Osteoblast (primary cell): ENCODE data around the gene TFPT. TPM values are rescaled to one million over a fixed set of nuclear protein-coding genes. Genes with fewer than 3 reads are reported as not detected.

ENCODE experiments used
- DNase-seq: peaks from one replicate; pipeline ENCODE4 v3.0.0; 2011; ENCODE audit warnings: low spot score, mixed read lengths; ENCODE audit not compliant: insufficient read length; ENCODE audit errors: missing footprints
- H2AFZ ChIP-seq: 2 replicates; pipeline ENCODE4 v1.6.0; 2011; ENCODE audit warnings: mild to moderate bottlenecking, low read length
- H3K27ac ChIP-seq: 2 replicates; pipeline ENCODE4 v1.5.1; 2011; ENCODE audit warnings: mild to moderate bottlenecking, low read depth, low read length, moderate library complexity
- H3K27me3 ChIP-seq: 2 replicates; pipeline ENCODE4 v1.6.0; 2012; ENCODE audit warnings: mild to moderate bottlenecking, control low read depth, inconsistent platforms, low read length, moderate library complexity; ENCODE audit not compliant: insufficient read depth
- H3K36me3 ChIP-seq: 2 replicates; pipeline ENCODE4 v1.5.1; 2011; ENCODE audit warnings: mild to moderate bottlenecking, low read length, control low read depth, moderate library complexity; ENCODE audit not compliant: insufficient read depth
- H3K4me1 ChIP-seq: 2 replicates; pipeline ENCODE4 v1.5.1; 2011; ENCODE audit warnings: mild to moderate bottlenecking, low read length, control low read depth, moderate library complexity; ENCODE audit not compliant: insufficient read depth
- H3K4me2 ChIP-seq: 2 replicates; pipeline ENCODE4 v1.6.0; 2011; ENCODE audit warnings: mild to moderate bottlenecking, low read length; ENCODE audit not compliant: insufficient read depth
- H3K4me3 ChIP-seq: fragments of 200-600 bp; sonication (generic); 3 replicates; pipeline ENCODE4 v1.5.1; 2012; ENCODE audit warnings: mild to moderate bottlenecking, low read length, inconsistent platforms; ENCODE audit not compliant: insufficient read depth
- H3K79me2 ChIP-seq: 2 replicates; pipeline ENCODE4 v1.6.0; 2012; ENCODE audit warnings: mild to moderate bottlenecking, low read length, control low read depth, inconsistent platforms; ENCODE audit not compliant: insufficient read depth
- H3K9me3 ChIP-seq: 2 replicates; pipeline ENCODE4 v1.5.1; 2011; ENCODE audit warnings: low read depth, low read length, control low read depth
- H4K20me1 ChIP-seq: 2 replicates; pipeline ENCODE4 v1.6.0; 2012; ENCODE audit warnings: mild to moderate bottlenecking, low read length, control low read depth; ENCODE audit not compliant: insufficient read depth
- total RNA-seq: library from RNA; depleted of rRNA; stranded (reverse); fragments of >200 nt; gene quantifications from 2 replicates; pipeline ENCODE4 v1.2.3, GENCODE V29; 2012
- TF ChIP-seq, protein P1 (sequence below): IDR thresholded peaks from 2 replicates; pipeline ENCODE4 v1.5.1; 2011; ENCODE audit warnings: mild to moderate bottlenecking, low read depth, low read length, moderate library complexity; ENCODE audit errors: extremely low read depth

Gene TFPT
- total RNA-seq, 1 donor = 17.4 TPM

GRCh38 chr19:54062643-54063042 is 52.8 kb downstream of the TFPT start:
- TF ChIP-seq, protein P1, sequence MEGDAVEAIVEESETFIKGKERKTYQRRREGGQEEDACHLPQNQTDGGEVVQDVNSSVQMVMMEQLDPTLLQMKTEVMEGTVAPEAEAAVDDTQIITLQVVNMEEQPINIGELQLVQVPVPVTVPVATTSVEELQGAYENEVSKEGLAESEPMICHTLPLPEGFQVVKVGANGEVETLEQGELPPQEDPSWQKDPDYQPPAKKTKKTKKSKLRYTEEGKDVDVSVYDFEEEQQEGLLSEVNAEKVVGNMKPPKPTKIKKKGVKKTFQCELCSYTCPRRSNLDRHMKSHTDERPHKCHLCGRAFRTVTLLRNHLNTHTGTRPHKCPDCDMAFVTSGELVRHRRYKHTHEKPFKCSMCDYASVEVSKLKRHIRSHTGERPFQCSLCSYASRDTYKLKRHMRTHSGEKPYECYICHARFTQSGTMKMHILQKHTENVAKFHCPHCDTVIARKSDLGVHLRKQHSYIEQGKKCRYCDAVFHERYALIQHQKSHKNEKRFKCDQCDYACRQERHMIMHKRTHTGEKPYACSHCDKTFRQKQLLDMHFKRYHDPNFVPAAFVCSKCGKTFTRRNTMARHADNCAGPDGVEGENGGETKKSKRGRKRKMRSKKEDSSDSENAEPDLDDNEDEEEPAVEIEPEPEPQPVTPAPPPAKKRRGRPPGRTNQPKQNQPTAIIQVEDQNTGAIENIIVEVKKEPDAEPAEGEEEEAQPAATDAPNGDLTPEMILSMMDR = no peak
- no peak overlapping the region for H3K27ac ChIP-seq
- no peak for DNase-seq
- H4K20me1 ChIP-seq = no peaks in the 10 kb centered on the region
- no peak overlapping the region for H3K4me3 ChIP-seq
- H3K9me3 ChIP-seq = no peaks in the 10 kb centered on the region
- H3K4me2 ChIP-seq = no peak overlapping the region
- no peaks in the 10 kb centered on the region for H3K79me2 ChIP-seq
- no peaks in the 10 kb centered on the region for H3K4me1 ChIP-seq
- no peaks in the 10 kb centered on the region for H3K27me3 ChIP-seq
- no peak overlapping the region for H2AFZ ChIP-seq
- no peaks in the 10 kb centered on the region for H3K36me3 ChIP-seq

Other genes starting within 250 kb of the TFPT start
- 16.2 and 17.4 TPM in 2 replicates for gene MYADM, start 247.8 kb downstream of the TFPT start, total RNA-seq
- under 0.01 TPM in 1 of 2 replicates, not detected in the other for gene PRKCG, start 233.5 kb downstream of the TFPT start, total RNA-seq
- not detected in 2 replicates for gene CACNG7, start 206.4 kb downstream of the TFPT start, total RNA-seq
- gene CACNG8, start 152.7 kb downstream of the TFPT start, total RNA-seq = not detected in 2 replicates
- gene CACNG6, start 124.0 kb downstream of the TFPT start, total RNA-seq = 0.36 TPM in 1 of 2 replicates, not detected in the other
- not detected in 2 replicates for gene VSTM1, start 51.8 kb downstream of the TFPT start, total RNA-seq
- gene TARM1, start 34.3 kb downstream of the TFPT start, total RNA-seq = not detected in 2 replicates
- 0.36 and 0.59 TPM in 2 replicates for gene OSCAR, start 14.9 kb downstream of the TFPT start, total RNA-seq
- 6.8 and 8.3 TPM in 2 replicates for gene NDUFA3, start 12.8 kb downstream of the TFPT start, total RNA-seq
- gene PRPF31, start 97 bp upstream of the TFPT start, total RNA-seq = 42.1 and 46.7 TPM in 2 replicates
- gene CNOT3, start 22.1 kb upstream of the TFPT start, total RNA-seq = 6.2 TPM in 2 replicates
- gene LENG1, start 44.1 kb upstream of the TFPT start, total RNA-seq = 4.7 and 5.3 TPM in 2 replicates
- 0.29 and 0.72 TPM in 2 replicates for gene TMC4, start 57.5 kb upstream of the TFPT start, total RNA-seq
- gene MBOAT7, start 73.9 kb upstream of the TFPT start, total RNA-seq = 26.1 and 30.1 TPM in 2 replicates
- 73.1 and 76.3 TPM in 2 replicates for gene TSEN34, start 75.7 kb upstream of the TFPT start, total RNA-seq
- 1,229 and 1,336 TPM in 2 replicates for gene RPS9, start 85.2 kb upstream of the TFPT start, total RNA-seq
- gene LILRB3, start 107.3 kb upstream of the TFPT start, total RNA-seq = not detected in 2 replicates
- gene LILRA6, start 127.1 kb upstream of the TFPT start, total RNA-seq = not detected in 2 replicates
- gene LILRB5, start 141.6 kb upstream of the TFPT start, total RNA-seq = not detected in 2 replicates
- gene LILRB2, start 165.5 kb upstream of the TFPT start, total RNA-seq = not detected in 2 replicates
- 0.36 TPM in 1 of 2 replicates, not detected in the other for gene LILRA5, start 197.5 kb upstream of the TFPT start, total RNA-seq
- not detected in 2 replicates for gene LILRA4, start 223.5 kb upstream of the TFPT start, total RNA-seq
- 0.29 and 0.36 TPM in 2 replicates for gene LAIR1, start 249.3 kb upstream of the TFPT start, total RNA-seq